Suprapubic skin (tissue), 4 donors: ENCODE data around the gene HOXB9. TPM values are rescaled to one million over a fixed set of nuclear protein-coding genes. Genes with fewer than 3 reads are reported as not detected.

ENCODE experiments used
- DNase-seq, 2 donors: peaks; one replicate each; pipeline ENCODE4 v3.0.0-alpha.2; 2019; ENCODE audit warnings: low spot score in 2 of 2
- H3K27ac ChIP-seq: fragments of 200-600 bp; sonication (generic); one replicate; pipeline ENCODE4 v1.5.1; 2019
- H3K27me3 ChIP-seq: fragments of 200-600 bp; sonication (generic); one replicate; pipeline ENCODE4 v1.5.1; 2019
- H3K36me3 ChIP-seq: fragments of 200-600 bp; sonication (generic); one replicate; pipeline ENCODE4 v1.5.1; 2019
- H3K4me1 ChIP-seq: fragments of 200-600 bp; sonication (generic); one replicate; pipeline ENCODE4 v1.5.1; 2019
- H3K4me3 ChIP-seq: fragments of 200-600 bp; sonication (generic); one replicate; pipeline ENCODE4 v1.5.1; 2019; ENCODE audit warnings: mild to moderate bottlenecking
- H3K9me3 ChIP-seq: fragments of 200-600 bp; sonication (generic); one replicate; pipeline ENCODE4 v1.5.1; 2019
- EP300 ChIP-seq: sonication (generic); formaldehyde crosslinking; IDR thresholded peaks from one replicate; pipeline ENCODE4 v1.6.1; 2017; ENCODE audit warnings: antibody characterized with exemption
- POLR2A ChIP-seq, 2 donors: fragments of 450-650 bp; IDR thresholded peaks; one replicate each; pipeline ENCODE4 v1.6.1; 2017; ENCODE audit warnings: antibody characterized with exemption in 2 of 2, mild to moderate bottlenecking in 2 of 2, moderate library complexity in 2 of 2
- POLR2AphosphoS5 ChIP-seq, 3 donors: sonication (generic); formaldehyde crosslinking; IDR thresholded peaks; one replicate each; pipeline ENCODE4 v1.6.1; 2017; ENCODE audit warnings: antibody characterized with exemption in 3 of 3
- WGBS: methylation state at CpG from one replicate; pipeline ENCODE4 v1.1.5; 2018; 5-methylcytosine and 5-hydroxymethylcytosine counted together
- total RNA-seq, 4 donors: library from RNA; depleted of rRNA; stranded (reverse); fragments of >200 nt; gene quantifications; one replicate each; pipeline ENCODE4 v1.1.0, GENCODE V29; 2016
- TF ChIP-seq, protein P1 (sequence below), 2 donors: fragments of 200-600 bp in 1 of 2; fragments of 450-650 bp in 1 of 2; sonication (generic) in 1 of 2; IDR thresholded peaks; one replicate each; pipeline ENCODE4 v1.5.1; 2016 to 2019; ENCODE audit warnings: antibody characterized with exemption in 2 of 2, mild to moderate bottlenecking in 1 of 2, moderate library complexity in 1 of 2

HOXB9 gene
- total RNA-seq, 4 donors from 2014 or later: 0.23 to 0.42 TPM; not detected in 2

DNA sequence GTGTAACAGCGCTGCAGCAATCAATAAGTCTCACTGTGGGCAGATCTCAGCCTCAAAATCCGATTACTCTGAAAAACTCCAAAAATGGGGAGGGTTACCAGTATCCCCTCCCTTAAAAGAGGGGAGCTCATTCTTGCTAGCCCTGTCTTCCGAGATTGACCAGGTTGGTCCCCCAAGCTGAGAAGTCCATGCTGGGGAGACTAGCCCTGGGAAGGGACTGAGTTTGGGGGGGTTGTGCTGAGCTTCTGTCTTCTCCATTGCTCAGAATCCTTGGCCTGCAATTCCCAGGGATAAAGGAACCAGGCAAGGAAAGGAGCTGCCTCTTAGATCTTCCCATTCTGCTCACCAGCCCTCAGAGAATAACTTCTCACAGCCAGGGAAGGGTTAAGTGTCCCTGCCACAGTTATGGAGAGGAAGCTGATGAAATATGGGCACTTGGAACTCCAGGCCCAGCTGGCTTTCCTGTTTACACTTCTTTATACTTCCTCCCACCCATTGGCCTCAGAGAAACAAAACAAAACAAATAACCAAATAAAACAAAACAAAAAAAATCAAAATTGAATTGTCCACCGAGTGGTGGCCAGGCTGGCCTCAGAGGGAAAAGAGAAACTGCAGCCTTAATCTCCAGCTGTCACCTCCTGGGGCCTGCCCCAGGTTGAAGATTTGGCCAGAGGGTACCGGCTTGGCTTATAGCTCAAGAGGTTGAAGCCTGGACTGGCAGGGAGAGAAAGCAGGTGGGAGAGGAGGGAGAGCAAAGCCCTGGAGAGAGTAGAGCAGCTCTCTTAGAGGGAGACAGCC lies 38.7 kb downstream of the HOXB9 start:
- WGBS: 70% methylated on average over 5 of the region's 5 CpGs
- TF ChIP-seq, protein P1, sequence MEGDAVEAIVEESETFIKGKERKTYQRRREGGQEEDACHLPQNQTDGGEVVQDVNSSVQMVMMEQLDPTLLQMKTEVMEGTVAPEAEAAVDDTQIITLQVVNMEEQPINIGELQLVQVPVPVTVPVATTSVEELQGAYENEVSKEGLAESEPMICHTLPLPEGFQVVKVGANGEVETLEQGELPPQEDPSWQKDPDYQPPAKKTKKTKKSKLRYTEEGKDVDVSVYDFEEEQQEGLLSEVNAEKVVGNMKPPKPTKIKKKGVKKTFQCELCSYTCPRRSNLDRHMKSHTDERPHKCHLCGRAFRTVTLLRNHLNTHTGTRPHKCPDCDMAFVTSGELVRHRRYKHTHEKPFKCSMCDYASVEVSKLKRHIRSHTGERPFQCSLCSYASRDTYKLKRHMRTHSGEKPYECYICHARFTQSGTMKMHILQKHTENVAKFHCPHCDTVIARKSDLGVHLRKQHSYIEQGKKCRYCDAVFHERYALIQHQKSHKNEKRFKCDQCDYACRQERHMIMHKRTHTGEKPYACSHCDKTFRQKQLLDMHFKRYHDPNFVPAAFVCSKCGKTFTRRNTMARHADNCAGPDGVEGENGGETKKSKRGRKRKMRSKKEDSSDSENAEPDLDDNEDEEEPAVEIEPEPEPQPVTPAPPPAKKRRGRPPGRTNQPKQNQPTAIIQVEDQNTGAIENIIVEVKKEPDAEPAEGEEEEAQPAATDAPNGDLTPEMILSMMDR (IDR thresholded peaks at IDR 0.05): no peak
- TF ChIP-seq EP300 (no peak), POLR2A (IDR thresholded peaks at IDR 0.05) (no peak), POLR2AphosphoS5 (IDR thresholded peaks at IDR 0.05) (no peak)
- H3K9me3 ChIP-seq: no peaks in the 10 kb centered on the region
- H3K36me3 ChIP-seq: no peaks in the 10 kb centered on the region
- H3K4me3 ChIP-seq: no peak overlapping the region
- peak overlapping the region; percentile 77 for H3K27ac ChIP-seq
- H3K4me1 ChIP-seq: peaks cover 52% of the 10 kb centered on the region
- peaks cover 4% of the 10 kb centered on the region for H3K27me3 ChIP-seq
- no peak for DNase-seq

GRCh38 chr17:48586355-48587258 lies 39.6 kb downstream of the HOXB9 start:
- peaks cover 53% of the 10 kb centered on the region for H3K4me1 ChIP-seq

DNA sequence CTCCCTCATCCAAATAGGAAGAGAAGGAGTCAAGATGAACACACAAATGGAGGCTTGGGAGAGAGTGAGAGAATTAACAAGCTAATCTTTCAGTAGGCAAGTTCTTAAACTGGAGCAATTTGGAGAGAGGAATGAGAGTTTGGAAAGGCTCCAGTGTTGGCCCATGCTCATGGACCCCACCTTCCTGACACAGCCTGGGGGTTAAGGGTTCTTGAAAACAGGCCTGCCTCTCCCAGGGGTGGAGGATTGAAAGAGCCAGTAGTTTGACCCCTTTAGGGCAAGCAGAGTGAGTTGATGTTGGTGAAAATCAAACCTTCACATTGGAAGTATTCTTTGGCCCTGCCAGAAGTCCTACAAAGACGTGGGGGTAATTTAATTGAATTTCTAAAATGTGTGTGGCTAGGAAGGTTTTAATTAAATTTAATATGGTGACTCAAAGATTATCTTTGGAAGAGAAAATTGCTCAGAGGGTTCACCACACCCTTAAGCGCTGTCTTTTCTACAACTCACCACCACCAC lies 41.9 kb downstream of the HOXB9 start:
- peak overlapping the region; percentile 77 for H3K27ac ChIP-seq
- no peaks in the 10 kb centered on the region for H3K36me3 ChIP-seq
- H3K27me3 ChIP-seq: peaks cover 6% of the 10 kb centered on the region
- 27% methylated on average over 2 of the region's 2 CpGs for WGBS
- no peak for DNase-seq
- peak overlapping the region; percentile 66 for H3K4me3 ChIP-seq
- peaks cover 70% of the 10 kb centered on the region for H3K4me1 ChIP-seq
- no peak for TF ChIP-seq POLR2A (IDR thresholded peaks at IDR 0.05)
- no peak for TF ChIP-seq EP300
- TF ChIP-seq, protein P1 (IDR thresholded peaks at IDR 0.05): no peak
- no peak for TF ChIP-seq POLR2AphosphoS5 (IDR thresholded peaks at IDR 0.05)
- no peaks in the 10 kb centered on the region for H3K9me3 ChIP-seq

More at GRCh38 chr17:48586355-48587258, 39.6 kb downstream of the HOXB9 start:
- Histone ChIP-seq H3K27me3 (peaks cover 2% of the 10 kb centered on the region), H3K4me3 (peak overlapping the region; percentile 66), H3K9me3 (no peaks in the 10 kb centered on the region), H3K27ac (peak overlapping the region; percentile 77), H3K36me3 (no peaks in the 10 kb centered on the region)
- DNase-seq: no peak
- TF ChIP-seq, protein P1 (IDR thresholded peaks at IDR 0.05): no peak
- TF ChIP-seq EP300 (no peak), POLR2A (IDR thresholded peaks at IDR 0.05) (no peak), POLR2AphosphoS5 (IDR thresholded peaks at IDR 0.05) (no peak)
- 35% methylated on average over 32 of the region's 34 CpGs for WGBS

- TF ChIP-seq POLR2AphosphoS5 (IDR thresholded peaks at IDR 0.05) (no peak), POLR2A (IDR thresholded peaks at IDR 0.05) (no peak), EP300 (no peak)
- TF ChIP-seq, protein P1 (IDR thresholded peaks at IDR 0.05): no peak
- H3K9me3 ChIP-seq: no peaks in the 10 kb centered on the region
- no peaks in the 10 kb centered on the region for H3K36me3 ChIP-seq
- H3K4me1 ChIP-seq: peaks cover 73% of the 10 kb centered on the region
- H3K27me3 ChIP-seq: peaks cover 6% of the 10 kb centered on the region
- no peak for DNase-seq
- WGBS: 70% methylated on average over 3 of the region's 3 CpGs
- H3K27ac ChIP-seq: no peak overlapping the region
- no peak overlapping the region for H3K4me3 ChIP-seq
These were observed 42.4 kb downstream of the HOXB9 start for GRCh38 chr17:48583708-48584222.
